ENCODE results near the gene MUC4. TPM values are rescaled to one million over a fixed set of nuclear protein-coding genes. Genes with fewer than 3 reads are reported as not detected.

MUC4 gene
- total and polyA plus RNA-seq, 9 of the 15 experiments (the other 6 are each of a cell fraction or from before 2014, with no cell fraction given) = under 0.01 to 0.21 (median 0.10) TPM; not detected in 4

- TF ChIP-seq HMGXB4 (CRISPR knock-in tag; IDR thresholded peaks at IDR 0.05) (no peak), PHF8 (IDR thresholded peaks at IDR 0.05; ENCODE audit: borderline replicate concordance, low read length) (no peak), USF2 (CRISPR knock-in tag; IDR thresholded peaks at IDR 0.05) (peak; percentile 49), CBFA2T2 (conservative IDR thresholded peaks at IDR 0.05) (0 out of 2 replicates have a peak, but pooled peaks have one; percentile 15), GATA2 (CRISPR knock-in tag; IDR thresholded peaks at IDR 0.05) (0 out of 2 replicates have a peak, but pooled peaks have one; percentile 16), ZNF586 (CRISPR knock-in tag; conservative IDR thresholded peaks at IDR 0.05) (no peak), CSDE1 (IDR thresholded peaks at IDR 0.05) (no peak), TFAP4 (CRISPR knock-in tag; IDR thresholded peaks at IDR 0.05; ENCODE audit: borderline replicate concordance) (peak; percentile 51; the same call in 1 of the 2 replicates), BHLHE40 (IDR thresholded peaks at IDR 0.05; ENCODE audit: low read length) (peak; percentile 38; the same call in 1 of the 2 replicates), GTF2A2 (tag; IDR thresholded peaks at IDR 0.05) (no peak), SMARCA5 (IDR thresholded peaks at IDR 0.05) (peak; percentile 93), TEAD2 (tag; IDR thresholded peaks at IDR 0.05) (no peak), RBM25 (IDR thresholded peaks at IDR 0.05; ENCODE audit: low read depth, low read length, severe bottlenecking) (peak; percentile 97), HDAC2 (IDR thresholded peaks at IDR 0.05) (peak; percentile 90), ZNF133 (CRISPR knock-in tag; IDR thresholded peaks at IDR 0.05) (no peak), ZBTB43 (CRISPR knock-in tag; IDR thresholded peaks at IDR 0.05) (no peak; the same call in 1 of the 2 replicates), TAF15 (IDR thresholded peaks at IDR 0.05; ENCODE audit: low read depth, low read length) (no peak), DPF2 (IDR thresholded peaks at IDR 0.05) (no peak), EHMT2 (IDR thresholded peaks at IDR 0.05) (no peak), ZNF740 (CRISPR knock-in tag; IDR thresholded peaks at IDR 0.05) (no peak), ZNF740 (tag; IDR thresholded peaks at IDR 0.05) (no peak), ZNF644 (tag; IDR thresholded peaks at IDR 0.05; ENCODE audit: low read depth) (no peak), HES1 (IDR thresholded peaks at IDR 0.05; ENCODE audit: low read depth) (no peak), FOXP1 (CRISPR knock-in tag; IDR thresholded peaks at IDR 0.05) (0 out of 2 replicates have a peak, but pooled peaks have one; percentile 31)
Measured at GRCh38 chr3:195803289-195803908, 8.3 kb downstream of the MUC4 start (continued).

All from K562 (cell line).